CD4-positive, alpha-beta memory T cell (primary cell): ENCODE data around the gene SPRN. TPM values are rescaled to one million over a fixed set of nuclear protein-coding genes. Genes with fewer than 3 reads are reported as not detected.
A peak's percentile ranks its signal among the peaks of the same experiment; 100 is the strongest.
"Not testable (repeated sequence)": the region's sequence is repeated elsewhere in the genome, so short reads cannot be mapped to it uniquely, and the experiment has no call there.

ENCODE experiments used
- CTCF ChIA-PET: fragments of 350-600 bp; sonication (Branson Sonifier 250); formaldehyde crosslinking; loops from one replicate; lab custom pipeline; 2021; ENCODE audit warnings: inconsistent platforms; ENCODE audit not compliant: partially characterized antibody; lab: Charles Lee
- POLR2A ChIA-PET: fragments of 350-600 bp; sonication (Branson Sonifier 250); formaldehyde crosslinking; loops from one replicate; lab custom pipeline; 2021; ENCODE audit not compliant: partially characterized antibody; lab: Charles Lee
- DNase-seq, 5 donors: peaks; one replicate each; pipeline versions ENCODE4 v3.0.0 to v3.0.0-alpha.2; 2020 to 2022; ENCODE audit warnings: mixed read lengths in 1 of 5
- H3K27ac ChIP-seq: one replicate; pipeline ENCODE4 v1.7.0; 2013; ENCODE audit warnings: low read depth, low read length
- H3K27me3 ChIP-seq: 2 replicates; pipeline ENCODE4 v1.7.0; 2013; ENCODE audit warnings: mild to moderate bottlenecking, low read length, moderate library complexity; ENCODE audit not compliant: insufficient read depth
- H3K36me3 ChIP-seq: 2 replicates; pipeline ENCODE4 v1.7.0; 2013; ENCODE audit warnings: mild to moderate bottlenecking, low read length, moderate library complexity; ENCODE audit not compliant: insufficient read depth
- H3K4me1 ChIP-seq: 2 replicates; pipeline ENCODE4 v1.7.0; 2013; ENCODE audit warnings: mild to moderate bottlenecking, low read length, moderate library complexity; ENCODE audit not compliant: insufficient read depth
- H3K4me3 ChIP-seq, 2 donors: one replicate each; pipeline ENCODE4 v1.7.0; 2013; ENCODE audit warnings: low read length in 2 of 2, mild to moderate bottlenecking in 1 of 2
- H3K9me3 ChIP-seq, 2 donors: one replicate each; pipeline ENCODE4 v1.7.0; 2013; ENCODE audit warnings: low read length in 2 of 2, control low read depth in 1 of 2; ENCODE audit not compliant: control insufficient read depth in 1 of 2
- H3K27ac Mint-ChIP-seq, 7 donors: one replicate each; pipeline ENCODE4 v1.8.0; 2020 to 2021; ENCODE audit warnings: mixed read lengths in 7 of 7, mild to moderate bottlenecking in 6 of 7, inconsistent platforms in 3 of 7, moderate library complexity in 3 of 7
- H3K27me3 Mint-ChIP-seq, 2 donors: one replicate each; pipeline ENCODE4 v1.8.0; 2020 to 2021; ENCODE audit warnings: mixed read lengths in 2 of 2
- H3K36me3 Mint-ChIP-seq, 2 donors: one replicate each; pipeline ENCODE4 v1.8.0; 2020 to 2021; ENCODE audit warnings: mixed read lengths in 2 of 2, inconsistent platforms in 1 of 2, mild to moderate bottlenecking in 1 of 2
- H3K4me1 Mint-ChIP-seq, 4 donors: one replicate each; pipeline ENCODE4 v1.8.0; 2020 to 2021; ENCODE audit warnings: mixed read lengths in 4 of 4, mild to moderate bottlenecking in 1 of 4
- H3K4me3 Mint-ChIP-seq, 8 donors: one replicate each; pipeline ENCODE4 v1.8.0; 2020 to 2021; ENCODE audit warnings: mixed read lengths in 8 of 8, mild to moderate bottlenecking in 7 of 8, moderate library complexity in 6 of 8, inconsistent platforms in 3 of 8
- H3K9me3 Mint-ChIP-seq, 8 donors: one replicate each; pipeline ENCODE4 v1.8.0; 2020 to 2021; ENCODE audit warnings: mixed read lengths in 8 of 8, mild to moderate bottlenecking in 5 of 8, inconsistent platforms in 3 of 8, moderate library complexity in 1 of 8
- intact Hi-C: fragments of 100-400 bp; cut with micrococcal nuclease; formaldehyde crosslinking; loops from one replicate; pipeline ENCODE4 v1.15.1; 2023
- polyA plus RNA-seq, 2 donors: library from polyadenylated mRNA; unstranded; fragments of 300-500 nt; fragmentation: Illumina TruSeq; gene quantifications; one replicate each; pipeline ENCODE4 v1.2.3, GENCODE V29; 2021
- total RNA-seq, 2 experiments: library from RNA; stranded (reverse); gene quantifications; one replicate each; pipeline ENCODE4 v1.2.3, GENCODE V29; 2021

The SPRN gene
- total and polyA plus RNA-seq, 4 experiments from 2014 or later, result 0.14 to 0.26 TPM; not detected in 2

DNA sequence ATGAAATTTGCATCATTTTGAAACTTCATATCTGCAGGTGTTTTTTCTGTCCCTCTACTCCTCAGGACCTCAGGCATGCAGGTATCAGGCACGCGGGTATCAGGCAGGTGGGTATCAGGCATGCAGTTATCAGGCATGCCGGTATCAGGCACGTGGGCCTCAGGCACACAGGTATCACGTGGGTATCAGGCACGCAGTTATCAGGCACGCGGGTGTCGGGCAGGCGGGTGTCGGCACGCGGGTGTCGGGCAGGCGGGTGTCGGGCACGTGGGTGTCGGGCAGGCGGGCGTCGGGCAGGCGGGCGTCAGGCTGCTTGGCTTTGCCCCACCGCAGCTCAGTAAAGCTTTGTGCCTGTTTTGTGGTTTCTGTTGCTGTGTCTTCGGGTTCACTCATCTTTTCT lies 8.7 kb downstream of the SPRN start:
- no peaks in the 10 kb centered on the region for H3K4me1 ChIP-seq
- H3K27me3 Mint-ChIP-seq, result no peaks in the 10 kb centered on the region
- no peak for DNase-seq
- ChIA-PET POLR2A (no interaction called here), CTCF (no interaction called here)
- no peak overlapping the region for H3K4me3 Mint-ChIP-seq
- H3K4me3 ChIP-seq, result no peak overlapping the region
- H3K27ac Mint-ChIP-seq, result no peak overlapping the region
- peaks cover 0 to 3% (median 2%) of the 10 kb centered on the region in 4 donors for H3K4me1 Mint-ChIP-seq
- H3K9me3 Mint-ChIP-seq, result peaks cover 0 to 27% (median 19%) of the 10 kb centered on the region in 8 donors
- intact Hi-C loops, result no loop called here
- H3K36me3 ChIP-seq, result peaks cover 25% of the 10 kb centered on the region
- no peaks in the 10 kb centered on the region for H3K27me3 ChIP-seq
- H3K27ac ChIP-seq, result no peak overlapping the region
- peaks cover 45 to 49% of the 10 kb centered on the region in 2 donors for H3K36me3 Mint-ChIP-seq
- H3K9me3 ChIP-seq, result peaks cover 0 to 7% of the 10 kb centered on the region in 2 donors

GRCh38 chr10:133414401-133414800 lies 10.0 kb downstream of the SPRN start:
- H3K4me3 Mint-ChIP-seq, POLR2A ChIA-PET, H3K27ac Mint-ChIP-seq, H3K27ac ChIP-seq, H3K27me3 Mint-ChIP-seq, intact Hi-C loops, DNase-seq, H3K27me3 ChIP-seq, H3K4me1 ChIP-seq, H3K4me1 Mint-ChIP-seq, H3K4me3 ChIP-seq, CTCF ChIA-PET, H3K9me3 ChIP-seq: not testable (repeated sequence)
- Mint-ChIP-seq H3K9me3 (peaks cover 0 to 29% (median 21%) of the 10 kb centered on the region in 8 donors), H3K36me3 (peaks cover 55 to 56% of the 10 kb centered on the region in 2 donors)
- peaks cover 34% of the 10 kb centered on the region for H3K36me3 ChIP-seq

DNA sequence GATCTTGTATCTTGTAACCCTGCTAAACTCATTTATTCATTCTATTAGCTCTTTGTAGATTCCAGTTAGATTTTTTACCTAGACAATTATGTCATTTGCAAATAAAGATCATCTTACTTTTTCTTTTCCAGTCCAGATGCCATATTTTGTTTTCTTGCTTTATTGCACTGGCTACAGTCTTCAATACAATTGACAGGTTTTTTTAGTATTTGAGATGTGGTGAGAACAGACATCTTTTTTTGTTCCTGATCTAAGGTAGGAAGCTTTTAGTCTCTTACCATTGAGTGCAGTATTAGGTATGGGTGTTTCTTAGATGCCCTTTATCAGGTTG lies 12.1 kb downstream of the SPRN start:
- Mint-ChIP-seq H3K4me3 (no peak overlapping the region), H3K9me3 (peaks cover 0 to 29% (median 21%) of the 10 kb centered on the region in 8 donors), H3K27ac (peak overlapping the region in 1 of 7 donors; percentile 18), H3K4me1 (peaks cover 16 to 26% (median 17%) of the 10 kb centered on the region in 4 donors), H3K27me3 (no peaks in the 10 kb centered on the region), H3K36me3 (peaks cover 65 to 71% of the 10 kb centered on the region in 2 donors)
- Histone ChIP-seq H3K4me1 (no peaks in the 10 kb centered on the region), H3K27ac (no peak overlapping the region), H3K36me3 (peaks cover 36% of the 10 kb centered on the region), H3K4me3 (no peak overlapping the region), H3K9me3 (peaks cover 0 to 7% of the 10 kb centered on the region in 2 donors), H3K27me3 (no peaks in the 10 kb centered on the region)
- no peak for DNase-seq
- intact Hi-C loops, result no loop called here
- ChIA-PET CTCF (no interaction called here), POLR2A (no interaction called here)

GRCh38 chr10:133411523-133412380 lies 12.7 kb downstream of the SPRN start:
- intact Hi-C loops, result no loop called here
- Histone ChIP-seq H3K4me1 (no peaks in the 10 kb centered on the region), H3K4me3 (no peak overlapping the region), H3K27ac (no peak overlapping the region), H3K36me3 (peaks cover 36% of the 10 kb centered on the region), H3K27me3 (no peaks in the 10 kb centered on the region), H3K9me3 (peaks cover 0 to 7% of the 10 kb centered on the region in 2 donors)
- peaks cover 0 to 31% (median 21%) of the 10 kb centered on the region in 8 donors for H3K9me3 Mint-ChIP-seq
- ChIA-PET POLR2A (no interaction called here), CTCF (no interaction called here)
- peak overlapping the region in 2 of 7 donors; percentile 18 to 48 for H3K27ac Mint-ChIP-seq
- H3K27me3 Mint-ChIP-seq, result no peaks in the 10 kb centered on the region
- H3K36me3 Mint-ChIP-seq, result peaks cover 71 to 77% of the 10 kb centered on the region in 2 donors
- H3K4me1 Mint-ChIP-seq, result peaks cover 18 to 30% (median 22%) of the 10 kb centered on the region in 4 donors
- no peak for DNase-seq
- H3K4me3 Mint-ChIP-seq, result peak overlapping the region in 1 of 8 donors; percentile 54

- no peak for DNase-seq
- H3K27me3 ChIP-seq, result no peaks in the 10 kb centered on the region
- Mint-ChIP-seq H3K27me3 (no peaks in the 10 kb centered on the region), H3K9me3 (peaks cover 0 to 9% (median 1%) of the 10 kb centered on the region in 8 donors), H3K27ac (peak overlapping the region in 5 of 7 donors; percentile 36 to 45 (median 42)), H3K4me1 (peaks cover 37 to 52% (median 47%) of the 10 kb centered on the region in 4 donors), H3K4me3 (peak overlapping the region in 3 of 8 donors; percentile 2 to 68 (median 65)), H3K36me3 (peaks cover 75 to 76% of the 10 kb centered on the region in 2 donors)
- H3K36me3 ChIP-seq, result peaks cover 28% of the 10 kb centered on the region
- H3K9me3 ChIP-seq, result no peaks in the 10 kb centered on the region
- intact Hi-C loops, result no loop called here
- ChIA-PET CTCF (interaction anchor here (1.2 kb wide), 1 partner anchor 76 kb away, joined by 3 read pairs; no protein-coding TSS in a partner anchor), POLR2A (interaction anchor here (0.7 kb wide), 1 partner anchor 53 kb away, joined by 3 read pairs; no protein-coding TSS in a partner anchor)
- no peak overlapping the region for H3K4me3 ChIP-seq
- no peak overlapping the region for H3K27ac ChIP-seq
- peaks cover 10% of the 10 kb centered on the region for H3K4me1 ChIP-seq
These were observed 18.4 kb downstream of the SPRN start for GRCh38 chr10:133405844-133406527.

GRCh38 chr10:133405272-133405671 lies 19.2 kb downstream of the SPRN start:
- Mint-ChIP-seq H3K4me3 (no peak overlapping the region), H3K27ac (peak overlapping the region in 6 of 7 donors; percentile 8 to 86 (median 47))

More at GRCh38 chr10:133405272-133405671, 19.2 kb downstream of the SPRN start:
- intact Hi-C loops, result no loop called here
- H3K36me3 Mint-ChIP-seq, result peaks cover 74 to 76% of the 10 kb centered on the region in 2 donors
- peaks cover 0 to 2% (median 0%) of the 10 kb centered on the region in 8 donors for H3K9me3 Mint-ChIP-seq
- peaks cover 38 to 58% (median 52%) of the 10 kb centered on the region in 4 donors for H3K4me1 Mint-ChIP-seq
- Histone ChIP-seq H3K4me1 (peaks cover 17% of the 10 kb centered on the region), H3K36me3 (peaks cover 27% of the 10 kb centered on the region), H3K9me3 (no peaks in the 10 kb centered on the region), H3K4me3 (no peak overlapping the region), H3K27me3 (no peaks in the 10 kb centered on the region), H3K27ac (no peak overlapping the region)
- H3K27me3 Mint-ChIP-seq, result no peaks in the 10 kb centered on the region
- POLR2A ChIA-PET, result interaction anchor here (0.7 kb wide), 1 partner anchor 52 kb away, joined by 3 read pairs; no protein-coding TSS in a partner anchor
- DNase-seq, result no peak
- CTCF ChIA-PET, result interaction anchor here (1.2 to 1.4 kb wide), 2 partner anchors 15 to 76 kb away, joined by 3 read pairs; no protein-coding TSS in a partner anchor
